ENCODE data around the gene FRMD4A. TPM values are rescaled to one million over a fixed set of nuclear protein-coding genes. Genes with fewer than 3 reads are reported as not detected.

FRMD4A gene
- polyA plus RNA-seq, 3 donors: 82.0 to 91.8 (median 86.9) TPM

GRCh38 chr10:13993673-13994089 is 337.0 kb downstream of the FRMD4A start:
- no peak for DNase-seq (ENCODE audit: extremely low read depth in 1 of 11, low read depth in 9 of 11, low spot score in 4 of 11)

- DNase-seq (ENCODE audit: extremely low read depth in 1 of 11, low read depth in 9 of 11, low spot score in 4 of 11): peak in 1 of 11 donors; percentile 47
Observed at GRCh38 chr10:13993169-13993568, 337.6 kb downstream of the FRMD4A start.

- no peak for DNase-seq (ENCODE audit: extremely low read depth in 1 of 11, low read depth in 9 of 11, low spot score in 4 of 11)
Observed at GRCh38 chr10:13991353-13991752, 339.4 kb downstream of the FRMD4A start.

- no peak for DNase-seq (ENCODE audit: extremely low read depth in 1 of 11, low read depth in 9 of 11, low spot score in 4 of 11)
Observed at GRCh38 chr10:13990946-13991345, 339.8 kb downstream of the FRMD4A start.

- peak in 1 of 11 donors; percentile 61 for DNase-seq (ENCODE audit: extremely low read depth in 1 of 11, low read depth in 9 of 11, low spot score in 4 of 11)
Observed at GRCh38 chr10:13990392-13990805, 340.3 kb downstream of the FRMD4A start.

- no peak for DNase-seq (ENCODE audit: extremely low read depth in 1 of 11, low read depth in 9 of 11, low spot score in 4 of 11)
Observed at GRCh38 chr10:13989616-13990015, 341.1 kb downstream of the FRMD4A start.

GRCh38 chr10:13987446-13987845 is 343.3 kb downstream of the FRMD4A start:
- no peak for DNase-seq (ENCODE audit: extremely low read depth in 1 of 11, low read depth in 9 of 11, low spot score in 4 of 11)

GRCh38 chr10:13984647-13985155 is 346.0 kb downstream of the FRMD4A start:
- DNase-seq (ENCODE audit: extremely low read depth in 1 of 11, low read depth in 9 of 11, low spot score in 4 of 11): no peak

GRCh38 chr10:13983035-13983434 is 347.7 kb downstream of the FRMD4A start:
- no peak for DNase-seq (ENCODE audit: extremely low read depth in 1 of 11, low read depth in 9 of 11, low spot score in 4 of 11)

GRCh38 chr10:13978533-13979115 is 352.1 kb downstream of the FRMD4A start:
- DNase-seq (ENCODE audit: extremely low read depth in 1 of 11, low read depth in 9 of 11, low spot score in 4 of 11): no peak

- no peak for DNase-seq (ENCODE audit: extremely low read depth in 1 of 11, low read depth in 9 of 11, low spot score in 4 of 11)
Observed at GRCh38 chr10:13977861-13978532, 352.7 kb downstream of the FRMD4A start.

- DNase-seq (ENCODE audit: extremely low read depth in 1 of 11, low read depth in 9 of 11, low spot score in 4 of 11): peak in 5 of 11 donors; percentile 54 to 82 (median 70)
Observed at GRCh38 chr10:13973742-13974141, 357.0 kb downstream of the FRMD4A start.

GRCh38 chr10:13972609-13973008 is 358.1 kb downstream of the FRMD4A start:
- DNase-seq (ENCODE audit: extremely low read depth in 1 of 11, low read depth in 9 of 11, low spot score in 4 of 11): no peak

GRCh38 chr10:13971601-13972475 is 358.9 kb downstream of the FRMD4A start:
- no peak for DNase-seq (ENCODE audit: extremely low read depth in 1 of 11, low read depth in 9 of 11, low spot score in 4 of 11)

- DNase-seq (ENCODE audit: extremely low read depth in 1 of 11, low read depth in 9 of 11, low spot score in 4 of 11): no peak
Observed at GRCh38 chr10:13970957-13971353, 359.8 kb downstream of the FRMD4A start.

- DNase-seq (ENCODE audit: extremely low read depth in 1 of 11, low read depth in 9 of 11, low spot score in 4 of 11): no peak
Observed at GRCh38 chr10:13970236-13970956, 360.3 kb downstream of the FRMD4A start.

GRCh38 chr10:13969792-13970140 is 361.0 kb downstream of the FRMD4A start:
- DNase-seq (ENCODE audit: extremely low read depth in 1 of 11, low read depth in 9 of 11, low spot score in 4 of 11): no peak

GRCh38 chr10:13969118-13969791 is 361.5 kb downstream of the FRMD4A start:
- DNase-seq (ENCODE audit: extremely low read depth in 1 of 11, low read depth in 9 of 11, low spot score in 4 of 11): no peak

- no peak for DNase-seq (ENCODE audit: extremely low read depth in 1 of 11, low read depth in 9 of 11, low spot score in 4 of 11)
Observed at GRCh38 chr10:13961853-13962252, 368.9 kb downstream of the FRMD4A start.

All from renal cortex interstitium (tissue), 11 donors.